K562 (cell line): ENCODE measurements around the gene ZNF705A. TPM values are rescaled to one million over a fixed set of nuclear protein-coding genes. Genes with fewer than 3 reads are reported as not detected.

Experiments
- ATAC-seq: fragments of 200-7000 bp; cut with Tn5 transposase; 3 replicates; pipeline ENCODE4 v1.9.1; 2020; ENCODE audit warnings: moderate library complexity
- Bru-seq: library from RNA; stranded (reverse); fragments of 400-500 nt; gene quantifications from one replicate; lab custom pipeline; 2021; lab: Mats Ljungman, UMichigan
- BruChase-seq, 2 experiments: library from RNA; stranded (reverse); fragments of 400-500 nt; gene quantifications; one replicate each; lab custom pipeline; 2021; lab: Mats Ljungman, UMichigan
- BruUV-seq: library from RNA; stranded (reverse); fragments of 400-500 nt; replicated peaks from 2 replicates; lab custom pipeline; 2021; lab: Mats Ljungman, UMichigan
- CTCF ChIA-PET: fragments of 300-600 bp; formaldehyde crosslinking; extraction: SDS; loops from one replicate; lab custom pipeline; 2021; ENCODE audit warnings: low intra/inter-chr PET ratio; lab: Yijun Ruan, JAX
- POLR2A ChIA-PET: fragments of 300-600, 350-650 bp; sonication (Branson Sonifier 250); formaldehyde crosslinking; extraction: SDS; loops from one replicate; lab custom pipeline; 2021; ENCODE audit warnings: antibody characterized with exemption, inconsistent platforms; lab: Yijun Ruan, JAX
- DNase-seq, 4 experiments: peaks; one replicate each; pipeline versions ENCODE4 v3.0.0 to v3.0.0-alpha.2; 2011 to 2018; ENCODE audit warnings: low spot score in 3 of 4, mixed read lengths in 3 of 4; ENCODE audit errors: extremely low read depth in 1 of 4
- FAIRE-seq: peaks from 2 replicates; lab custom pipeline; 2011; peaks lifted over from hg19 to GRCh38; lab: Jason Lieb, UNC
- H2AFZ ChIP-seq: 2 replicates; pipeline ENCODE4 v1.6.0; 2011; ENCODE audit warnings: low read depth, low read length, control low read depth, inconsistent platforms
- H3K27ac ChIP-seq: fragments of 200-600 bp; 3 replicates; pipeline ENCODE4 v1.8.0; 2011; ENCODE audit warnings: low read depth, mild to moderate bottlenecking, control low read depth, inconsistent platforms, low read length, moderate library complexity, mixed read lengths; ENCODE audit errors: extremely low read depth
- H3K27me3 ChIP-seq, 2 experiments: fragments of 300-600 bp in 1 of 2; 2 replicates in 1 of 2; 3 replicates in 1 of 2; pipeline versions ENCODE4 v1.6.0 to v1.8.0; 2011; ENCODE audit warnings: inconsistent platforms in 2 of 2, low read length in 2 of 2, mild to moderate bottlenecking in 1 of 2, mixed read lengths in 1 of 2, moderate library complexity in 1 of 2; ENCODE audit not compliant: control insufficient read depth in 2 of 2, insufficient read depth in 2 of 2
- H3K36me3 ChIP-seq: fragments of 300-600 bp; 3 replicates; pipeline ENCODE4 v1.8.0; 2011; ENCODE audit warnings: mild to moderate bottlenecking, low read length, inconsistent platforms; ENCODE audit not compliant: control insufficient read depth, insufficient read depth
- H3K4me1 ChIP-seq, 2 experiments: fragments of 200-600 bp in 1 of 2; replicated peaks in 1 of 2; 2 replicates in 1 of 2; 3 replicates in 1 of 2; pipeline versions ENCODE4 v1.5.1 to v1.8.0; 2011; ENCODE audit warnings: inconsistent platforms in 2 of 2, low read length in 2 of 2, mild to moderate bottlenecking in 1 of 2, mixed read lengths in 1 of 2, moderate library complexity in 1 of 2; ENCODE audit not compliant: control insufficient read depth in 2 of 2, insufficient read depth in 2 of 2
- H3K4me2 ChIP-seq: 2 replicates; pipeline ENCODE4 v1.6.1; 2011; ENCODE audit warnings: low read length, control low read depth, inconsistent platforms, mixed read lengths; ENCODE audit not compliant: insufficient read depth
- H3K4me3 ChIP-seq: fragments of 200-600 bp; sonication (generic), shearing (Covaris generic); 2 replicates; pipeline ENCODE4 v1.5.1; 2016; ENCODE audit warnings: control low read depth, inconsistent platforms
- H3K79me2 ChIP-seq: fragments of 200-600 bp; 3 replicates; pipeline ENCODE4 v1.8.0; 2011; ENCODE audit warnings: low read length, inconsistent platforms; ENCODE audit not compliant: control insufficient read depth, insufficient read depth
- H3K9ac ChIP-seq, 2 experiments: 2 replicates each; pipeline versions ENCODE4 v1.6.0 to v1.6.1; 2011; ENCODE audit warnings: low read depth in 2 of 2, low read length in 2 of 2, control low read depth in 1 of 2, inconsistent platforms in 1 of 2, mild to moderate bottlenecking in 1 of 2, mixed read lengths in 1 of 2; ENCODE audit not compliant: insufficient read depth in 1 of 2
- H3K9me1 ChIP-seq: one replicate; pipeline ENCODE4 v1.6.0; 2011; ENCODE audit warnings: inconsistent platforms, mild to moderate bottlenecking, low read length, moderate library complexity; ENCODE audit not compliant: control insufficient read depth, insufficient read depth
- H3K9me3 ChIP-seq: replicated peaks from 2 replicates; pipeline ENCODE4 v1.5.1; 2011; ENCODE audit warnings: low read depth, low read length, inconsistent platforms; ENCODE audit not compliant: control insufficient read depth, insufficient read depth
- H4K20me1 ChIP-seq: replicated peaks from 2 replicates; pipeline ENCODE4 v1.6.1; 2011; ENCODE audit warnings: low read length, inconsistent platforms, mixed read lengths; ENCODE audit not compliant: control insufficient read depth, insufficient read depth
- ARID1B ChIP-seq: fragments of 450-650 bp; IDR thresholded peaks from 2 replicates; pipeline ENCODE4 v1.6.1; 2016; ENCODE audit warnings: antibody characterized with exemption, mild to moderate bottlenecking, inconsistent platforms
- C11orf30 ChIP-seq: fragments of 450-650 bp; IDR thresholded peaks from 2 replicates; pipeline ENCODE4 v1.6.1; 2016; ENCODE audit warnings: low read depth, mild to moderate bottlenecking
- CEBPB ChIP-seq: fragments of 450-650 bp; IDR thresholded peaks from 2 replicates; pipeline ENCODE4 v1.6.1; 2016; ENCODE audit warnings: missing genetic modification characterization, missing compliant biosample characterization
- HDGF ChIP-seq: fragments of 450-650 bp; IDR thresholded peaks from 2 replicates; pipeline ENCODE4 v1.6.1; 2016
- HMGN3 ChIP-seq: IDR thresholded peaks from 2 replicates; pipeline ENCODE4 v1.6.1; 2011; ENCODE audit warnings: borderline replicate concordance, low read depth, mild to moderate bottlenecking, mixed read lengths, low read length; ENCODE audit not compliant: insufficient read length; ENCODE audit errors: extremely low read depth
- KLF10 ChIP-seq: fragments of 250-450 bp; sonication (Bioruptor Pico); IDR thresholded peaks from 2 replicates; pipeline ENCODE4 v1.6.1; 2021; ENCODE audit warnings: matching md5 sums
- LARP7 ChIP-seq: fragments of 450-650 bp; IDR thresholded peaks from 2 replicates; pipeline ENCODE4 v1.6.1; 2016
- MAFF ChIP-seq: IDR thresholded peaks from 2 replicates; pipeline ENCODE4 v1.6.1; 2012; ENCODE audit warnings: low read length, improper control_type of control experiment
- MCM7 ChIP-seq, 2 experiments: fragments of 450-650 bp; IDR thresholded peaks; 2 replicates each; pipeline ENCODE4 v1.6.1; 2016 to 2018
- NFE2 ChIP-seq: IDR thresholded peaks from 2 replicates; pipeline ENCODE4 v1.6.1; 2014; ENCODE audit warnings: antibody characterized with exemption, low read depth
- SMARCE1 ChIP-seq: fragments of 450-650 bp; IDR thresholded peaks from 2 replicates; pipeline ENCODE4 v1.7.1; 2016; ENCODE audit warnings: mild to moderate bottlenecking
- TBL1XR1 ChIP-seq, 2 experiments: IDR thresholded peaks; 2 replicates each; pipeline ENCODE4 v1.6.1; 2012; ENCODE audit warnings: improper control_type of control experiment in 2 of 2, low read length in 2 of 2, mild to moderate bottlenecking in 1 of 2
- ZFP1 ChIP-seq: fragments of 450-650 bp; formaldehyde crosslinking; IDR thresholded peaks from 2 replicates; pipeline ENCODE4 v1.4.0; 2020; ENCODE audit warnings: mild to moderate bottlenecking, mixed read lengths
- WGBS: fragments of 100-300 bp; shearing (Covaris generic); methylation state at CpG from one replicate; pipeline ENCODE4 v1.1.6; 2016; ENCODE audit warnings: low coverage, mixed read lengths; ENCODE audit not compliant: insufficient coverage; ENCODE audit errors: missing lambda C conversion rate; 5-methylcytosine and 5-hydroxymethylcytosine counted together
- in situ Hi-C: fragments of 300-500 bp; cut with MboI; formaldehyde crosslinking; loops from 4 replicates; pipeline ENCODE4 v1.15.0; 2018; ENCODE audit warnings: inconsistent platforms, mixed read lengths
- intact Hi-C: fragments of 100-400 bp; cut with micrococcal nuclease; formaldehyde crosslinking; loops from 2 replicates; pipeline ENCODE4 v1.14.2; 2022
- long read RNA-seq, 3 experiments: library from polyadenylated mRNA in 2 of 3; library from RNA in 1 of 3; unstranded in 2 of 3; stranded (forward) in 1 of 3; transcript quantifications; one replicate each; pipeline ENCODE4 v2.0.0, GENCODE V29; 2019 to 2022
- polyA minus RNA-seq, 3 experiments: library from RNA; depleted of rRNA, polyadenylated mRNA; stranded (reverse); fragments of >200 nt; gene quantifications; 2 replicates each; pipeline ENCODE4 v1.2.3, GENCODE V29; 2011
- polyA plus RNA-seq, 8 experiments: library from polyadenylated mRNA; depleted of rRNA in 4 of 8; stranded (reverse) in 5 of 8; unstranded in 3 of 8; fragments of >200 nt; fragmentation: Nextera tagmentation in 2 of 8; fragmentation: Illumina TruSeq in 1 of 8; extraction: Ambion mirVana in 2 of 8; extraction: Trizol in 1 of 8; gene quantifications; 2 replicates each; pipeline versions ENCODE4 v1.2.1 to v1.2.3, GENCODE V29; 2011 to 2014; ENCODE audit warnings: inconsistent platforms in 1 of 8, missing spikeins in 1 of 8
- total RNA-seq, 7 experiments: library from RNA; depleted of rRNA in 6 of 7; stranded (reverse); fragments of >200 nt in 6 of 7; fragmentation: Illumina TruSeq in 2 of 7; extraction: Trizol in 2 of 7; gene quantifications; 2 replicates each; pipeline versions ENCODE4 v1.2.1 to v1.2.3, GENCODE V29; 2011 to 2021; ENCODE audit warnings: low replicate concordance in 1 of 7
- TF ChIP-seq, protein P1 (sequence below): fragments of 200-800 bp; sonication (Bioruptor generic); IDR thresholded peaks from 2 replicates; pipeline ENCODE4 v1.6.1; 2017; ENCODE audit warnings: missing genetic modification characterization, missing compliant biosample characterization
- TF ChIP-seq, protein P2 (sequence below): sonication (generic); formaldehyde crosslinking; IDR thresholded peaks from 2 replicates; pipeline ENCODE4 v1.8.1; 2023; ENCODE audit warnings: mild to moderate bottlenecking, missing genetic modification reagents
- TF ChIP-seq, protein P3 (sequence below), 2 experiments: fragments of 450-650 bp in 1 of 2; sonication (generic) in 1 of 2; formaldehyde crosslinking; conservative IDR thresholded peaks; 2 replicates each; pipeline versions ENCODE4 v1.4.0 to v1.8.1; 2020 to 2022; ENCODE audit warnings: mild to moderate bottlenecking in 1 of 2, missing genetic modification reagents in 1 of 2

ZNF705A gene
- not detected in 2 replicates for total RNA-seq (2011; cell fraction: chromatin; rRNA removed; ENCODE audit: low replicate concordance)
- not detected in 2 replicates for total RNA-seq (2011; cell fraction: nucleolus; rRNA removed)
- not detected in 2 replicates for total RNA-seq (2011; cell fraction: nucleoplasm; rRNA removed)
- total RNA-seq (2014; rRNA removed) (not detected in 2 replicates), total RNA-seq (2014; rRNA removed; fragmentation: Illumina TruSeq; extraction: Trizol) (not detected in 2 replicates), total RNA-seq (2015; rRNA removed; fragmentation: Illumina TruSeq; extraction: Trizol) (not detected in 2 replicates), total RNA-seq (2021) (not detected in 2 replicates), polyA plus RNA-seq (2011; rRNA removed) (not detected in 2 replicates), polyA plus RNA-seq (2014; fragmentation: Illumina TruSeq; extraction: Trizol) (not detected in 2 replicates), polyA plus RNA-seq (2014; fragmentation: Nextera tagmentation; extraction: Ambion mirVana) (not detected), polyA plus RNA-seq (2014; rRNA removed) (not detected in 2 replicates), polyA minus RNA-seq (2011; rRNA and poly(A)+ RNA removed) (not detected in 2 replicates), Bru-seq, nascent RNA (percentile 3 among the genes with signal in this experiment), BruChase-seq, experiment 1, labeled RNA remaining after a 2-hour chase (not detected), BruChase-seq, experiment 2, labeled RNA remaining after a 6-hour chase (not detected)
- not detected in 2 replicates for polyA plus RNA-seq (2011; cell fraction: cytosol; rRNA removed)
- not detected in 2 replicates for polyA plus RNA-seq (2011; cell fraction: nucleus; rRNA removed)
- 0.14 TPM in 1 of 2 replicates, not detected in the other for polyA plus RNA-seq (2012)
- polyA minus RNA-seq (2011; cell fraction: cytosol; rRNA and poly(A)+ RNA removed), result not detected in 2 replicates
- polyA minus RNA-seq (2011; cell fraction: nucleus; rRNA and poly(A)+ RNA removed), result not detected in 2 replicates
- long read RNA-seq, experiment 1, result 0 reads
- long read RNA-seq, experiment 2, result 0 reads
- long read RNA-seq, experiment 3, result 0 reads

DNA sequence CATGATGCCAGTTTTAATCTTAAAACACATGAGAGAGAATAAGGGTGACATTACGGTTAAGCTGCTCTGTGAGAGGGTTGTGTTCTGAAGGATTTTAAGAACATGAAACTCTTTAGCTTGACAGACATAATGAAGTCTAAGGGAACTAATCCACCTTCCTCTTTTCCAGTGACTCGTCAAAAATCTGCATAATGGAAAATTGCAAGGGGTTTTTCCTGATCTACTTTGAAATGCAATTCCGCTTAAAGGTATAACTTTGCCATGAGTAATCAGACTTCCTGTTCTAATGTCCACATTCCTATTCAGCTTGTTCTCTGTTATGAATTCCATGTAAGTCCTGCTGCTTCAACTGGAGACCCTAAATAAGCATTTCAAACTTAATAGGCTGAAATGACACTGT is at the start of gene ZNF705A:
Gene ZNF705A, plus strand, starts transcription at position 171 of the 400 bp plus-strand sequence. CDS start 15,611 bp downstream, outside the sequence.
- no TSS peak for BruUV-seq
- ATAC-seq, result no peak
- peak; percentile 59 for FAIRE-seq
- TF ChIP-seq SMARCE1 (peak; percentile 20; the same call in 1 of the 2 replicates), TBL1XR1 (IDR thresholded peaks at IDR 0.05; ENCODE audit: low read length in 2 of 2) (no peak), MCM7 (IDR thresholded peaks at IDR 0.05) (no peak), HMGN3 (no peak), ARID1B (peak; percentile 51; the same call in 1 of the 2 replicates), NFE2 (peak; percentile 93), ZFP1 (CRISPR knock-in tag) (no peak), CEBPB (tag) (0 out of 2 replicates have a peak, but pooled peaks have one; percentile 7), LARP7 (no peak), HDGF (no peak), C11orf30 (peak; percentile 76; the same call in 1 of the 2 replicates), MAFF (peak; percentile 69; the same call in 1 of the 2 replicates), KLF10 (no peak)
- TF ChIP-seq, protein P1, sequence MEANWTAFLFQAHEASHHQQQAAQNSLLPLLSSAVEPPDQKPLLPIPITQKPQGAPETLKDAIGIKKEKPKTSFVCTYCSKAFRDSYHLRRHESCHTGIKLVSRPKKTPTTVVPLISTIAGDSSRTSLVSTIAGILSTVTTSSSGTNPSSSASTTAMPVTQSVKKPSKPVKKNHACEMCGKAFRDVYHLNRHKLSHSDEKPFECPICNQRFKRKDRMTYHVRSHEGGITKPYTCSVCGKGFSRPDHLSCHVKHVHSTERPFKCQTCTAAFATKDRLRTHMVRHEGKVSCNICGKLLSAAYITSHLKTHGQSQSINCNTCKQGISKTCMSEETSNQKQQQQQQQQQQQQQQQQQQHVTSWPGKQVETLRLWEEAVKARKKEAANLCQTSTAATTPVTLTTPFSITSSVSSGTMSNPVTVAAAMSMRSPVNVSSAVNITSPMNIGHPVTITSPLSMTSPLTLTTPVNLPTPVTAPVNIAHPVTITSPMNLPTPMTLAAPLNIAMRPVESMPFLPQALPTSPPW, result 0 out of 2 replicates have a peak, but pooled peaks have one; percentile 6
- TF ChIP-seq, protein P2, sequence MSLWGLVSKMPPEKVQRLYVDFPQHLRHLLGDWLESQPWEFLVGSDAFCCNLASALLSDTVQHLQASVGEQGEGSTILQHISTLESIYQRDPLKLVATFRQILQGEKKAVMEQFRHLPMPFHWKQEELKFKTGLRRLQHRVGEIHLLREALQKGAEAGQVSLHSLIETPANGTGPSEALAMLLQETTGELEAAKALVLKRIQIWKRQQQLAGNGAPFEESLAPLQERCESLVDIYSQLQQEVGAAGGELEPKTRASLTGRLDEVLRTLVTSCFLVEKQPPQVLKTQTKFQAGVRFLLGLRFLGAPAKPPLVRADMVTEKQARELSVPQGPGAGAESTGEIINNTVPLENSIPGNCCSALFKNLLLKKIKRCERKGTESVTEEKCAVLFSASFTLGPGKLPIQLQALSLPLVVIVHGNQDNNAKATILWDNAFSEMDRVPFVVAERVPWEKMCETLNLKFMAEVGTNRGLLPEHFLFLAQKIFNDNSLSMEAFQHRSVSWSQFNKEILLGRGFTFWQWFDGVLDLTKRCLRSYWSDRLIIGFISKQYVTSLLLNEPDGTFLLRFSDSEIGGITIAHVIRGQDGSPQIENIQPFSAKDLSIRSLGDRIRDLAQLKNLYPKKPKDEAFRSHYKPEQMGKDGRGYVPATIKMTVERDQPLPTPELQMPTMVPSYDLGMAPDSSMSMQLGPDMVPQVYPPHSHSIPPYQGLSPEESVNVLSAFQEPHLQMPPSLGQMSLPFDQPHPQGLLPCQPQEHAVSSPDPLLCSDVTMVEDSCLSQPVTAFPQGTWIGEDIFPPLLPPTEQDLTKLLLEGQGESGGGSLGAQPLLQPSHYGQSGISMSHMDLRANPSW, result no peak
- TF ChIP-seq, protein P3, sequence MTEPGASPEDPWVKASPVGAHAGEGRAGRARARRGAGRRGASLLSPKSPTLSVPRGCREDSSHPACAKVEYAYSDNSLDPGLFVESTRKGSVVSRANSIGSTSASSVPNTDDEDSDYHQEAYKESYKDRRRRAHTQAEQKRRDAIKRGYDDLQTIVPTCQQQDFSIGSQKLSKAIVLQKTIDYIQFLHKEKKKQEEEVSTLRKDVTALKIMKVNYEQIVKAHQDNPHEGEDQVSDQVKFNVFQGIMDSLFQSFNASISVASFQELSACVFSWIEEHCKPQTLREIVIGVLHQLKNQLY (CRISPR knock-in tag; conservative IDR thresholded peaks at IDR 0.05), result no peak

More for the DNA sequence above, at the start of gene ZNF705A:
- CTCF ChIA-PET, result no interaction called here
- no peaks in the 10 kb centered on the region for H3K9me1 ChIP-seq
- H3K36me3 ChIP-seq, result no peaks in the 10 kb centered on the region
- POLR2A ChIA-PET, result no interaction called here
- no peaks in the 10 kb centered on the region for H4K20me1 ChIP-seq
- H3K27me3 ChIP-seq, result no peaks in the 10 kb centered on the region
- DNase-seq, result peak in 1 of 4 experiments; percentile 24
- WGBS, result 4% methylated on average over 3 of the region's 3 CpGs
- in situ Hi-C loops, result no loop called here
- peak within 1 kb of the TSS; percentile 30; the same call in 1 of the 2 replicates for H3K4me2 ChIP-seq
- peak within 1 kb of the TSS; percentile 60; the same call in 1 of the 3 replicates for H3K27ac ChIP-seq
- no peaks in the 10 kb centered on the region for H3K9me3 ChIP-seq
- no peaks in the 10 kb centered on the region for H3K79me2 ChIP-seq
- H3K9ac ChIP-seq, result no peak within 1 kb of the TSS; a peak in 1 of 4 replicates
- H2AFZ ChIP-seq, result peak within 1 kb of the TSS; percentile 75
- no peak within 1 kb of the TSS for H3K4me3 ChIP-seq
- H3K4me1 ChIP-seq, result peaks cover 0 to 6% of the 10 kb centered on the region in 2 experiments; a peak in 2 of 5 replicates
- intact Hi-C loops, result no loop called here
